GM12864 (cell line): ENCODE results near the gene CC2D2B.
"Not testable (repeated sequence)": the region's sequence is repeated elsewhere in the genome, so short reads cannot be mapped to it uniquely, and the experiment has no call there.

ENCODE experiments used
- DNase-seq: peaks from one replicate; pipeline ENCODE4 v3.0.0-alpha.2; 2011; ENCODE audit warnings: low read depth
- H3K4me3 ChIP-seq: 2 replicates; pipeline ENCODE4 v1.5.1; 2011; ENCODE audit warnings: mild to moderate bottlenecking, low read depth, low read length, control low read depth
- CTCF ChIP-seq: IDR thresholded peaks from 2 replicates; pipeline ENCODE4 v1.5.1; 2011; ENCODE audit warnings: low read depth, mild to moderate bottlenecking, moderate library complexity, low read length, control low read depth, inconsistent platforms; ENCODE audit errors: missing control alignments

Gene CC2D2B

GRCh38 chr10:95963991-95964389 is 56.2 kb downstream of the CC2D2B start:
- no peak for DNase-seq
- H3K4me3 ChIP-seq = no peak overlapping the region
- TF ChIP-seq CTCF = no peak

GRCh38 chr10:95964756-95965155 is 57.0 kb downstream of the CC2D2B start:
- DNase-seq = no peak
- no peak for TF ChIP-seq CTCF
- no peak overlapping the region for H3K4me3 ChIP-seq

GRCh38 chr10:95976362-95977229 is 68.8 kb downstream of the CC2D2B start:
- DNase-seq = no peak
- TF ChIP-seq CTCF = no peak
- no peak overlapping the region for H3K4me3 ChIP-seq

- TF ChIP-seq CTCF = no peak
- no peak overlapping the region for H3K4me3 ChIP-seq
- DNase-seq = no peak
These were observed 74.4 kb downstream of the CC2D2B start for GRCh38 chr10:95982200-95982599.

- peak; percentile 39 for DNase-seq
- H3K4me3 ChIP-seq = no peak overlapping the region; the same call in 1 of the 2 replicates
- TF ChIP-seq CTCF = no peak
These were observed 80.1 kb downstream of the CC2D2B start for GRCh38 chr10:95987685-95988426.

GRCh38 chr10:95988702-95989101 is 80.9 kb downstream of the CC2D2B start:
- TF ChIP-seq CTCF = no peak
- no peak overlapping the region for H3K4me3 ChIP-seq
- no peak for DNase-seq

- H3K4me3 ChIP-seq, DNase-seq: not testable (repeated sequence)
These were observed 86.6 kb downstream of the CC2D2B start for GRCh38 chr10:95994376-95994775.
